Mesenchymal stem cell (in vitro differentiated cells and primary cell): ENCODE data around the gene CBX6.

Source experiments
- DNase-seq: peaks from one replicate; pipeline ENCODE4 v3.0.0-alpha.2; 2013
- H2AFZ ChIP-seq: one replicate; pipeline ENCODE4 v1.6.1; 2013; ENCODE audit warnings: low read depth, mild to moderate bottlenecking, control low read depth, inconsistent platforms, low read length, moderate library complexity
- H2AK5ac ChIP-seq: 2 replicates; pipeline ENCODE4 v1.6.1; 2013; ENCODE audit warnings: low read length, moderate library complexity, mild to moderate bottlenecking, inconsistent platforms; ENCODE audit not compliant: severe bottlenecking
- H2BK120ac ChIP-seq: one replicate; pipeline ENCODE4 v1.6.1; 2013; ENCODE audit warnings: low read depth, mild to moderate bottlenecking, inconsistent platforms, low read length, moderate library complexity
- H2BK12ac ChIP-seq, 2 experiments: one replicate each; pipeline ENCODE4 v1.6.1; 2013; ENCODE audit warnings: inconsistent platforms in 2 of 2, low read length in 2 of 2, mild to moderate bottlenecking in 2 of 2, moderate library complexity in 2 of 2, control low read depth in 1 of 2
- H2BK15ac ChIP-seq: one replicate; pipeline ENCODE4 v1.6.1; 2013; ENCODE audit warnings: mild to moderate bottlenecking, low read depth, inconsistent platforms; ENCODE audit not compliant: poor library complexity, severe bottlenecking
- H2BK5ac ChIP-seq: 2 replicates; pipeline ENCODE4 v1.6.1; 2013; ENCODE audit warnings: low read depth, mild to moderate bottlenecking, low read length, control low read depth, inconsistent platforms; ENCODE audit not compliant: poor library complexity, severe bottlenecking
- H3K14ac ChIP-seq, 2 experiments: one replicate each; pipeline ENCODE4 v1.6.1; 2013; ENCODE audit warnings: inconsistent platforms in 2 of 2, low read length in 2 of 2, control low read depth in 1 of 2, mild to moderate bottlenecking in 1 of 2, moderate library complexity in 1 of 2
- H3K18ac ChIP-seq, 2 experiments: one replicate each; pipeline ENCODE4 v1.6.1; 2013; ENCODE audit warnings: inconsistent platforms in 2 of 2, low read length in 2 of 2, control low read depth in 1 of 2, low read depth in 1 of 2, mild to moderate bottlenecking in 1 of 2
- H3K23ac ChIP-seq, 2 experiments: one replicate each; pipeline ENCODE4 v1.6.1; 2013; ENCODE audit warnings: inconsistent platforms in 2 of 2, low read length in 2 of 2, mild to moderate bottlenecking in 2 of 2, moderate library complexity in 2 of 2, control low read depth in 1 of 2
- H3K27ac ChIP-seq: 2 replicates; pipeline ENCODE4 v1.5.1; 2013; ENCODE audit warnings: mild to moderate bottlenecking, moderate library complexity, low read length, control low read depth, inconsistent platforms; ENCODE audit not compliant: poor library complexity, severe bottlenecking
- H3K27me3 ChIP-seq, 2 experiments: 2 replicates each; pipeline versions ENCODE4 v1.6.1 to v1.7.0; 2013; ENCODE audit warnings: low read length in 2 of 2, mild to moderate bottlenecking in 2 of 2, moderate library complexity in 2 of 2, control low read depth in 1 of 2, inconsistent platforms in 1 of 2; ENCODE audit not compliant: control insufficient read depth in 1 of 2, insufficient read depth in 1 of 2
- H3K36me3 ChIP-seq, 2 experiments: 2 replicates each; pipeline versions ENCODE4 v1.6.1 to v1.7.0; 2013; ENCODE audit warnings: low read length in 2 of 2, control low read depth in 1 of 2, inconsistent platforms in 1 of 2, low read depth in 1 of 2, mild to moderate bottlenecking in 1 of 2; ENCODE audit not compliant: insufficient read depth in 2 of 2, control insufficient read depth in 1 of 2
- H3K4ac ChIP-seq, 2 experiments: one replicate each; pipeline ENCODE4 v1.6.1; 2013; ENCODE audit warnings: inconsistent platforms in 2 of 2, low read length in 2 of 2, mild to moderate bottlenecking in 2 of 2, moderate library complexity in 2 of 2, control low read depth in 1 of 2, low read depth in 1 of 2
- H3K4me1 ChIP-seq: 2 replicates; pipeline ENCODE4 v1.6.1; 2013; ENCODE audit warnings: low read depth, low read length, control low read depth; ENCODE audit not compliant: control insufficient read depth, insufficient read depth
- H3K4me2 ChIP-seq: 2 replicates; pipeline ENCODE4 v1.6.1; 2013; ENCODE audit warnings: low read length, mild to moderate bottlenecking, inconsistent platforms; ENCODE audit not compliant: poor library complexity, severe bottlenecking
- H3K4me3 ChIP-seq, 2 experiments: 2 replicates each; pipeline versions ENCODE4 v1.5.1 to v1.7.0; 2013; ENCODE audit warnings: low read length in 2 of 2, mild to moderate bottlenecking in 2 of 2, control low read depth in 1 of 2, low read depth in 1 of 2; ENCODE audit not compliant: insufficient read depth in 1 of 2
- H3K79me1 ChIP-seq: replicated peaks from 2 replicates; pipeline ENCODE4 v1.6.1; 2013; ENCODE audit warnings: mild to moderate bottlenecking, control low read depth, low read length, inconsistent platforms; ENCODE audit not compliant: poor library complexity, severe bottlenecking
- H3K9ac ChIP-seq: 2 replicates; pipeline ENCODE4 v1.7.0; 2013; ENCODE audit warnings: mild to moderate bottlenecking, low read length, moderate library complexity
- H3K9me3 ChIP-seq: 2 replicates; pipeline ENCODE4 v1.7.0; 2013; ENCODE audit warnings: mild to moderate bottlenecking, low read length; ENCODE audit not compliant: control insufficient read depth
- H4K8ac ChIP-seq: one replicate; pipeline ENCODE4 v1.6.1; 2013; ENCODE audit warnings: inconsistent platforms, mild to moderate bottlenecking, low read length, moderate library complexity
- H4K91ac ChIP-seq: one replicate; pipeline ENCODE4 v1.6.1; 2013; ENCODE audit warnings: mild to moderate bottlenecking, low read length, inconsistent platforms
- WGBS: methylation state at CpG from one replicate; pipeline ENCODE4 v1.1.7; 2013; ENCODE audit warnings: mixed read lengths; 5-methylcytosine and 5-hydroxymethylcytosine counted together

Gene CBX6

DNA sequence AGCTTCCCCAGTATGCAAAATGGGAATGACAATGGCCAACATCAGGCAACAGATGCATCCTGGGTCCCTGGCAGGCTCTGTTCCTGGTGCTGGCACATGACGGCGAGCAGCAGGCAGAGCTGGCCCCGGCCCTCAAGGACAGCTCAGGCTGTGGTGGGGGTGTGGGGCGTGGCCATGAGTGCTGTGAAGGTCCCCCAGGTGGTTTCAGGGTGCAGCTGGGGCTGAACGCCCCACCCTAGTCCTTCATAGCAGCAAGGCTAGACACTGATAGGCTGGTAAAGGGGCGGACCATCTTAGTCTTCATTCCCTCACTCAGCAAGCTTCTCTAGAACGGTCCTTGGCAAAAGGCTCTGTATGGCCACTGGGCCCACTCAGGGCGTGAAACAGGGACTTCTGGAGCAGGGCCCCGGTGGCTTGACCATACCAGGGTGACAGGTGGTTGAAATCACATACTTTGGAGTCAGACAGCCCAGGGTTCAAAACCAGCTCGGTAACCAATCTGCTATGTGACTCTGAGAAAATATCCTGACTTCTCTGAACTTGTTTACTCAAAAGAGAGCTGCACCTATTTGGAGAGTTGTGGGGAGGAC lies 43.3 kb downstream of the CBX6 start:
- peaks cover 0 to 6% of the 10 kb centered on the region in 2 experiments for H3K27me3 ChIP-seq

DNA sequence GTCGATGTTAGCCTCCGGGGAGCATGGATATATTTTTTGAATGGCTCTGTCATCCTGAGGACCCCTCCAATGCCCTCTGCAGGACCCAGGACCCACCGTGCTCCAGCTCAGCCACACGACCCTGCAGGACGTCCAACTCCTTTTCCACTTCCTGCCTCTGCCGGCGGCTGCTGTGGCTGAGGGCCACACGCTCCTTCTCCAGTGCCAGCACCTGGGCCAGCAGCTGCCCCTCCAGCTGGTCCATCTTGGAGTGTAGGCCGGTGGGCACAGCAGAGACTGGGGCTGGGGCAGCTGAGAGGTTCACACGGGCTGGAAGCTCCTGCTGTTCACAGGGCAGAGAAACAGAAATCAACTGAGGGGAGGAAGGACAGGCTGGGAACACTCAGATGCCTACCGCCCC lies 43.8 kb downstream of the CBX6 start:
- Histone ChIP-seq H2BK120ac (no peak overlapping the region), H3K27ac (no peak overlapping the region), H3K4me1 (peaks cover 24% of the 10 kb centered on the region), H3K4ac (no peak overlapping the region), H2BK12ac (no peak overlapping the region), H3K18ac (no peak overlapping the region), H2AFZ (no peak overlapping the region), H3K14ac (no peak overlapping the region), H2BK15ac (no peak overlapping the region), H3K79me1 (no peaks in the 10 kb centered on the region), H3K27me3 (peaks cover under 1 to 6% of the 10 kb centered on the region in 2 experiments), H3K9me3 (no peaks in the 10 kb centered on the region), H3K4me3 (no peak overlapping the region), H2BK5ac (no peak overlapping the region), H3K36me3 (peaks cover 0 to 16% of the 10 kb centered on the region in 2 experiments), H3K23ac (no peak overlapping the region), H3K9ac (no peak overlapping the region), H4K8ac (no peak overlapping the region), H4K91ac (no peak overlapping the region), H3K4me2 (no peak overlapping the region), H2AK5ac (no peak overlapping the region)
- DNase-seq: no peak
- WGBS: 72% methylated on average over 11 of the region's 11 CpGs

More for the DNA sequence above, 43.3 kb downstream of the CBX6 start:
- Histone ChIP-seq H3K4ac (no peak overlapping the region), H2BK120ac (no peak overlapping the region), H2AK5ac (no peak overlapping the region), H4K8ac (no peak overlapping the region), H2BK12ac (no peak overlapping the region), H4K91ac (no peak overlapping the region), H3K14ac (no peak overlapping the region), H2BK15ac (no peak overlapping the region), H2AFZ (no peak overlapping the region), H3K4me1 (peaks cover 24% of the 10 kb centered on the region), H3K27ac (no peak overlapping the region), H2BK5ac (no peak overlapping the region), H3K23ac (no peak overlapping the region), H3K4me3 (no peak overlapping the region), H3K9me3 (no peaks in the 10 kb centered on the region), H3K9ac (no peak overlapping the region), H3K36me3 (peaks cover 0 to 11% of the 10 kb centered on the region in 2 experiments), H3K18ac (no peak overlapping the region), H3K79me1 (no peaks in the 10 kb centered on the region), H3K4me2 (no peak overlapping the region)
- WGBS: 72% methylated on average over 9 of the region's 10 CpGs
- no peak for DNase-seq

DNA sequence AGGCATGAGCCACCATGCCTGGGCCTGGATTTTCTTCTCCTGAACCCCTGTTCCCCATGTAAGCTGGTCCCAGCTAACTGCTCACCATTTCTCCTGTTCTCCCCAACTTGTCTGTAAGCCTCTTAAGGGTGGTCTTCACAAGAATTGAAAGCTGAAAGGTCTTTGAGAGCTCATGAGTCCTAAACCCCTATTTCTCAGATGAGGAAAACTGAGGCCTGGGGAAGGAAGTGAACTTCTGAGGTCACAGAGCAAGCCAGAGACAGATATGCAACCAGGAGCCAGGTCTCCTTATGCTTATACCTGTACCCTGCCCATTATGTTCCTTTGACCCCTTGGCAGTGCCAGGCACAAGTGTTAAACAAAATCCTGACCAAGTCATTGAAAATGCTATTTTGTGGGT lies 44.5 kb downstream of the CBX6 start:
- Histone ChIP-seq H2BK12ac (no peak overlapping the region), H4K91ac (no peak overlapping the region), H3K23ac (no peak overlapping the region), H2BK15ac (no peak overlapping the region), H3K4me2 (no peak overlapping the region), H3K4ac (no peak overlapping the region), H3K36me3 (peaks cover 0 to 16% of the 10 kb centered on the region in 2 experiments), H2AFZ (no peak overlapping the region), H3K27ac (no peak overlapping the region), H3K4me3 (no peak overlapping the region), H3K27me3 (peaks cover 6 to 7% of the 10 kb centered on the region in 2 experiments), H3K14ac (no peak overlapping the region), H2AK5ac (no peak overlapping the region), H2BK120ac (no peak overlapping the region), H3K9ac (no peak overlapping the region), H3K79me1 (no peaks in the 10 kb centered on the region), H4K8ac (no peak overlapping the region), H3K4me1 (peaks cover 24% of the 10 kb centered on the region), H2BK5ac (no peak overlapping the region), H3K9me3 (no peaks in the 10 kb centered on the region), H3K18ac (no peak overlapping the region)
- no peak for DNase-seq

DNA sequence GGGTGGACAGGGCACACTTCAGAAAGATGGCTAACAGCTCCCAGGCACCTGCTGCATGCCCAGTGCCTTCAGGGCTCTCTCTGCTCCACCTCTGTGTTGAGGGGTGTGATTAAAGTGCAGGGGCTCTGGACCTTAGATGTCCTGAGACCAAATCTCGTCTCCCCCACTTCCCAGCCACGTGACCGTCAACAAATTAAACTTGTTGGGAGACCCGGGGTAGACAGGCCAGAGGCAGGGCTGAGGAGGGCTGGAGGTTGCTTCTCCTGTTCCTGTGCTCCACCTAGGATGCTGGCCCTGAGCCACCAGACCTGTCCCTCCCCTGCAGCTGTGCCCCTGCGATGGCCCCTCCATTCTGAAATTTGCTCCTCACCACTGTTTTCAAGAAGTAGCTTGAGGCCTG lies 45.2 kb downstream of the CBX6 start:
- Histone ChIP-seq H3K14ac (no peak overlapping the region), H3K18ac (no peak overlapping the region), H3K27ac (no peak overlapping the region), H3K4ac (no peak overlapping the region), H2AK5ac (no peak overlapping the region), H2BK15ac (no peak overlapping the region), H4K91ac (no peak overlapping the region), H3K4me3 (no peak overlapping the region), H2BK12ac (no peak overlapping the region), H2AFZ (no peak overlapping the region), H4K8ac (no peak overlapping the region), H3K4me1 (peaks cover 18% of the 10 kb centered on the region), H3K36me3 (peaks cover 0 to 16% of the 10 kb centered on the region in 2 experiments), H3K27me3 (peaks cover 6 to 11% of the 10 kb centered on the region in 2 experiments), H3K4me2 (no peak overlapping the region), H3K9me3 (no peaks in the 10 kb centered on the region), H2BK5ac (no peak overlapping the region), H3K23ac (no peak overlapping the region), H3K79me1 (no peaks in the 10 kb centered on the region), H3K9ac (no peak overlapping the region), H2BK120ac (no peak overlapping the region)
- WGBS: 76% methylated on average over 5 of the region's 5 CpGs
- DNase-seq: no peak
